Measurements from ENCODE around the gene CALN1. TPM values are rescaled to one million over a fixed set of nuclear protein-coding genes. Genes with fewer than 3 reads are reported as not detected.

Gene CALN1
- total and polyA plus RNA-seq, 9 of the 15 experiments (the other 6 are each of a cell fraction or from before 2014, with no cell fraction given), result 1.4 to 7.5 (median 3.3) TPM

DNA sequence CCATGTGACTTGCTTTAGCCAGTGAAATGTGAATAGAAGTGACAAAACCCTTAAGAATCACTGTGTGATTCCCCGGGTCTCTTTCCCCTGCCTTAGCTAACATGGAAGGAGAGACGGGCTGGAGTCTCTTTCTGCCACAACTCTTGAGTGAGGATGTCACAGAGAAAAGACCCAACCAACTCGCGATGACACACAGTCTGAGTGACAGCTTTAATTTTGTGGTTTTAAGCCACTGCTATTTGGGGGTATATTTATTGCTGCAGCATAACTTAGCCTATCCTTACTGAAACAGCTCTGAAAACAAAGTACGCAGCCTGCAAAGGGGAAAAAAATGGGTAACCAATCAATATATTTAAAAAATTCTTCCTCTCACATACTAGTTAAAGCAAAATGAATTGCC is 319.4 kb downstream of the CALN1 start:
- BruUV-seq (replicated peaks), result no TSS peak
- in situ Hi-C loops (cut with MboI), result no loop called here
- CTCF ChIA-PET (ENCODE audit: low intra/inter-chr PET ratio), result no interaction called here

DNA sequence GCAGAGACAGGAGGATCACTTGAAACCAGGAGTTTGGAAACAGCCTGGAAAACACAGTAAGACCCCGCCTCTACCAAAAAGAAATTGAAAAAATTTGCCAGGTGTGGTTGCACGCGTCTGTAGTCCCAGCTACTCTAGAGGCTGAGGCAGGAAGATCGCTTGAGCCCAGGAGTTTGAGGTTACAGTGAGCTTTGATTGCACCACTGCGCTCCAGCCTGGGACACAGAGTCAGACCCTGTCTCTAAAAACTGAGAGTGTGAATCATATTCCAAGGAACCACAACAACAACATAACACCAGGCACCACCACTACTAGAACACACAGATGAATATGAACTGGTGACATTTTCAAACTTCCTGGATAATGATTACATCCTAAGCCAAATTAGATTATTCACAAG is 324.2 kb downstream of the CALN1 start:
- WGBS (ENCODE audit: insufficient coverage, low coverage, missing lambda C conversion rate), result 6% methylated on average over 5 of the region's 5 CpGs
- H3K4me1 ChIP-seq (replicated peaks in 1 of 2; ENCODE audit: control insufficient read depth in 2 of 2, insufficient read depth in 2 of 2, low read length in 2 of 2), result no peaks in the 10 kb centered on the region
- H3K79me2 ChIP-seq (ENCODE audit: control insufficient read depth, insufficient read depth, low read length), result no peaks in the 10 kb centered on the region
- H3K9me3 ChIP-seq (replicated peaks; ENCODE audit: control insufficient read depth, insufficient read depth, low read depth, low read length), result no peaks in the 10 kb centered on the region
- H3K4me2 ChIP-seq (ENCODE audit: insufficient read depth, low read length), result no peak overlapping the region
- DNase-seq (ENCODE audit: extremely low read depth in 1 of 4, low spot score in 3 of 4) (no peak), ATAC-seq (no peak), FAIRE-seq (no peak)
- H2AFZ ChIP-seq (ENCODE audit: low read depth, low read length), result no peak overlapping the region
- H4K20me1 ChIP-seq (replicated peaks; ENCODE audit: control insufficient read depth, insufficient read depth, low read length), result no peaks in the 10 kb centered on the region
- no peaks in the 10 kb centered on the region for H3K36me3 ChIP-seq (ENCODE audit: control insufficient read depth, insufficient read depth, low read length)
- no peaks in the 10 kb centered on the region; a peak in 1 of 5 replicates for H3K27me3 ChIP-seq (ENCODE audit: control insufficient read depth in 2 of 2, insufficient read depth in 2 of 2, low read length in 2 of 2)
- intact Hi-C loops (cut with micrococcal nuclease) (no loop called here), in situ Hi-C loops (cut with MboI) (no loop called here)
- H3K9me1 ChIP-seq (ENCODE audit: control insufficient read depth, insufficient read depth, low read length), result no peaks in the 10 kb centered on the region
- H3K27ac ChIP-seq (ENCODE audit: extremely low read depth, low read depth, low read length), result no peak overlapping the region
- H3K4me3 ChIP-seq, result no peak overlapping the region
- ChIA-PET POLR2A (no interaction called here), CTCF (ENCODE audit: low intra/inter-chr PET ratio) (no interaction called here)
- BruUV-seq (replicated peaks), result no TSS peak
- H3K9ac ChIP-seq (ENCODE audit: insufficient read depth in 1 of 2, low read depth in 2 of 2, low read length in 2 of 2), result no peak overlapping the region
- TF ChIP-seq ZNF778 (CRISPR knock-in tag; IDR thresholded peaks at IDR 0.05) (no peak), RBM17 (IDR thresholded peaks at IDR 0.05; ENCODE audit: borderline replicate concordance, low read depth, low read length) (no peak), SIN3A (IDR thresholded peaks at IDR 0.05; ENCODE audit: borderline replicate concordance in 2 of 2, control insufficient read depth in 1 of 2, low read depth in 2 of 2, low read length in 2 of 2) (no peak), SAFB (IDR thresholded peaks at IDR 0.05; ENCODE audit: borderline replicate concordance, low read depth, low read length) (no peak), ATF6 (CRISPR knock-in tag; IDR thresholded peaks at IDR 0.05) (no peak), ZNF586 (CRISPR knock-in tag; conservative IDR thresholded peaks at IDR 0.05) (no peak), TAF9B (IDR thresholded peaks at IDR 0.05; ENCODE audit: partially characterized antibody) (no peak), GTF2A2 (tag; IDR thresholded peaks at IDR 0.05) (no peak), ZBTB1 (CRISPR knock-in tag; IDR thresholded peaks at IDR 0.05; ENCODE audit: borderline replicate concordance, low read depth) (no peak), ELF1 (tag; IDR thresholded peaks at IDR 0.05) (no peak), FOXK1 (CRISPR knock-in tag; IDR thresholded peaks at IDR 0.05; ENCODE audit: borderline replicate concordance) (no peak), ZNF224 (CRISPR knock-in tag; IDR thresholded peaks at IDR 0.05) (no peak), PML (IDR thresholded peaks at IDR 0.05; ENCODE audit: low read length) (no peak), PHB2 (IDR thresholded peaks at IDR 0.05; ENCODE audit: low read depth) (no peak), HIVEP1 (CRISPR knock-in tag; IDR thresholded peaks at IDR 0.05) (no peak), ZBTB8A (IDR thresholded peaks at IDR 0.05; ENCODE audit: partially characterized antibody) (no peak), CREBBP (IDR thresholded peaks at IDR 0.05; ENCODE audit: low read depth, low read length) (no peak)

More for the DNA sequence above, 319.4 kb downstream of the CALN1 start:
- Histone ChIP-seq H3K4me2 (ENCODE audit: insufficient read depth, low read length) (no peak overlapping the region), H3K79me2 (ENCODE audit: control insufficient read depth, insufficient read depth, low read length) (no peaks in the 10 kb centered on the region), H3K9me3 (replicated peaks; ENCODE audit: control insufficient read depth, insufficient read depth, low read depth, low read length) (no peaks in the 10 kb centered on the region), H3K9me1 (ENCODE audit: control insufficient read depth, insufficient read depth, low read length) (no peaks in the 10 kb centered on the region), H3K36me3 (ENCODE audit: control insufficient read depth, insufficient read depth, low read length) (no peaks in the 10 kb centered on the region), H2AFZ (ENCODE audit: low read depth, low read length) (no peak overlapping the region), H3K27me3 (ENCODE audit: control insufficient read depth in 2 of 2, insufficient read depth in 2 of 2, low read length in 2 of 2) (no peaks in the 10 kb centered on the region), H3K9ac (ENCODE audit: insufficient read depth in 1 of 2, low read depth in 2 of 2, low read length in 2 of 2) (no peak overlapping the region), H3K4me1 (replicated peaks in 1 of 2; ENCODE audit: control insufficient read depth in 2 of 2, insufficient read depth in 2 of 2, low read length in 2 of 2) (no peaks in the 10 kb centered on the region), H4K20me1 (replicated peaks; ENCODE audit: control insufficient read depth, insufficient read depth, low read length) (no peaks in the 10 kb centered on the region), H3K4me3 (no peak overlapping the region), H3K27ac (ENCODE audit: extremely low read depth, low read depth, low read length) (no peak overlapping the region)
- intact Hi-C loops (cut with micrococcal nuclease), result no loop called here
- FAIRE-seq (no peak), ATAC-seq (no peak), DNase-seq (ENCODE audit: extremely low read depth in 1 of 4, low spot score in 3 of 4) (no peak)
- POLR2A ChIA-PET, result no interaction called here
- TF ChIP-seq SMARCA4 (IDR thresholded peaks at IDR 0.05) (no peak), ZNF12 (CRISPR knock-in tag; IDR thresholded peaks at IDR 0.05) (peak; percentile 88)
- 1% methylated on average over 5 of the region's 5 CpGs for WGBS (ENCODE audit: insufficient coverage, low coverage, missing lambda C conversion rate)
